K562 (cell line): ENCODE results near the gene STEAP1B.

Experiments used
- CAMTA2 ChIP-seq: fragments of 250-450 bp; sonication (Bioruptor Pico); conservative IDR thresholded peaks from 2 replicates; pipeline ENCODE4 v1.5.1; 2022
- CTCF ChIP-seq, 3 experiments: IDR thresholded peaks in 2 of 3; conservative IDR thresholded peaks in 1 of 3; 2 replicates each; pipeline ENCODE4 v1.5.1; 2011 to 2012; ENCODE audit warnings: low read length in 3 of 3, mild to moderate bottlenecking in 3 of 3, control low read depth in 2 of 3, improper control_type of control experiment in 1 of 3, inconsistent platforms in 1 of 3, low read depth in 1 of 3, mixed read lengths in 1 of 3, moderate library complexity in 1 of 3; ENCODE audit not compliant: insufficient read depth in 2 of 3
- HDAC2 ChIP-seq: fragments of 450-650 bp; IDR thresholded peaks from 2 replicates; pipeline ENCODE4 v1.6.1; 2016; ENCODE audit warnings: mild to moderate bottlenecking
- POLR2AphosphoS2 ChIP-seq: IDR thresholded peaks from 2 replicates; pipeline ENCODE4 v1.6.1; 2012; ENCODE audit warnings: low read length, improper control_type of control experiment
- SREBF2 ChIP-seq: sonication (generic); formaldehyde crosslinking; IDR thresholded peaks from 2 replicates; pipeline ENCODE4 v1.4.0; 2020; ENCODE audit warnings: mild to moderate bottlenecking, missing genetic modification reagents
- U2AF2 ChIP-seq: fragments of 200-400 bp; formaldehyde crosslinking; optimal IDR thresholded peaks from 2 replicates; pipeline ENCODE3; 2017; ENCODE audit warnings: low read depth, mild to moderate bottlenecking, low read length
- ZNF232 ChIP-seq: sonication (generic); formaldehyde crosslinking; IDR thresholded peaks from 2 replicates; pipeline ENCODE4 v1.8.0; 2022; ENCODE audit warnings: mild to moderate bottlenecking, missing genetic modification reagents
- ZNF449 ChIP-seq: fragments of 250-450 bp; sonication (Bioruptor Pico); IDR thresholded peaks from 2 replicates; pipeline ENCODE4 v1.8.0; 2022; ENCODE audit warnings: moderate library complexity, mild to moderate bottlenecking, inconsistent platforms
- TF ChIP-seq, protein P1 (sequence below): fragments of 200-800 bp; sonication (Bioruptor generic); IDR thresholded peaks from 2 replicates; pipeline ENCODE4 v1.6.1; 2016; ENCODE audit warnings: missing genetic modification characterization, missing compliant biosample characterization

GRCh38 chr7:22393913-22394729 is 105.9 kb downstream of the STEAP1B start:
- TF ChIP-seq SREBF2 (CRISPR knock-in tag) (no peak), HDAC2 (no peak), CTCF (IDR thresholded peaks at IDR 0.05 in 2 of 3, conservative IDR thresholded peaks at IDR 0.05 in 1 of 3; ENCODE audit: insufficient read depth in 2 of 3, low read depth in 1 of 3, low read length in 3 of 3) (no peak), ZNF449 (CRISPR knock-in tag) (no peak), ZNF232 (CRISPR knock-in tag) (no peak), U2AF2 (no peak), CAMTA2 (CRISPR knock-in tag) (no peak), POLR2AphosphoS2 (no peak)
- TF ChIP-seq, protein P1, sequence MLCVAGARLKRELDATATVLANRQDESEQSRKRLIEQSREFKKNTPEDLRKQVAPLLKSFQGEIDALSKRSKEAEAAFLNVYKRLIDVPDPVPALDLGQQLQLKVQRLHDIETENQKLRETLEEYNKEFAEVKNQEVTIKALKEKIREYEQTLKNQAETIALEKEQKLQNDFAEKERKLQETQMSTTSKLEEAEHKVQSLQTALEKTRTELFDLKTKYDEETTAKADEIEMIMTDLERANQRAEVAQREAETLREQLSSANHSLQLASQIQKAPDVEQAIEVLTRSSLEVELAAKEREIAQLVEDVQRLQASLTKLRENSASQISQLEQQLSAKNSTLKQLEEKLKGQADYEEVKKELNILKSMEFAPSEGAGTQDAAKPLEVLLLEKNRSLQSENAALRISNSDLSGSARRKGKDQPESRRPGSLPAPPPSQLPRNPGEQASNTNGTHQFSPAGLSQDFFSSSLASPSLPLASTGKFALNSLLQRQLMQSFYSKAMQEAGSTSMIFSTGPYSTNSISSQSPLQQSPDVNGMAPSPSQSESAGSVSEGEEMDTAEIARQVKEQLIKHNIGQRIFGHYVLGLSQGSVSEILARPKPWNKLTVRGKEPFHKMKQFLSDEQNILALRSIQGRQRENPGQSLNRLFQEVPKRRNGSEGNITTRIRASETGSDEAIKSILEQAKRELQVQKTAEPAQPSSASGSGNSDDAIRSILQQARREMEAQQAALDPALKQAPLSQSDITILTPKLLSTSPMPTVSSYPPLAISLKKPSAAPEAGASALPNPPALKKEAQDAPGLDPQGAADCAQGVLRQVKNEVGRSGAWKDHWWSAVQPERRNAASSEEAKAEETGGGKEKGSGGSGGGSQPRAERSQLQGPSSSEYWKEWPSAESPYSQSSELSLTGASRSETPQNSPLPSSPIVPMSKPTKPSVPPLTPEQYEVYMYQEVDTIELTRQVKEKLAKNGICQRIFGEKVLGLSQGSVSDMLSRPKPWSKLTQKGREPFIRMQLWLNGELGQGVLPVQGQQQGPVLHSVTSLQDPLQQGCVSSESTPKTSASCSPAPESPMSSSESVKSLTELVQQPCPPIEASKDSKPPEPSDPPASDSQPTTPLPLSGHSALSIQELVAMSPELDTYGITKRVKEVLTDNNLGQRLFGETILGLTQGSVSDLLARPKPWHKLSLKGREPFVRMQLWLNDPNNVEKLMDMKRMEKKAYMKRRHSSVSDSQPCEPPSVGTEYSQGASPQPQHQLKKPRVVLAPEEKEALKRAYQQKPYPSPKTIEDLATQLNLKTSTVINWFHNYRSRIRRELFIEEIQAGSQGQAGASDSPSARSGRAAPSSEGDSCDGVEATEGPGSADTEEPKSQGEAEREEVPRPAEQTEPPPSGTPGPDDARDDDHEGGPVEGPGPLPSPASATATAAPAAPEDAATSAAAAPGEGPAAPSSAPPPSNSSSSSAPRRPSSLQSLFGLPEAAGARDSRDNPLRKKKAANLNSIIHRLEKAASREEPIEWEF, result no peak
